ENCODE data around the gene FOXP1. TPM values are rescaled to one million over a fixed set of nuclear protein-coding genes. Genes with fewer than 3 reads are reported as not detected.

FOXP1 gene
- total and polyA plus RNA-seq, 2 of the 8 experiments (the other 6 are each of a cell fraction or from before 2014, with no cell fraction given): 13.9 to 25.4 TPM

DNA sequence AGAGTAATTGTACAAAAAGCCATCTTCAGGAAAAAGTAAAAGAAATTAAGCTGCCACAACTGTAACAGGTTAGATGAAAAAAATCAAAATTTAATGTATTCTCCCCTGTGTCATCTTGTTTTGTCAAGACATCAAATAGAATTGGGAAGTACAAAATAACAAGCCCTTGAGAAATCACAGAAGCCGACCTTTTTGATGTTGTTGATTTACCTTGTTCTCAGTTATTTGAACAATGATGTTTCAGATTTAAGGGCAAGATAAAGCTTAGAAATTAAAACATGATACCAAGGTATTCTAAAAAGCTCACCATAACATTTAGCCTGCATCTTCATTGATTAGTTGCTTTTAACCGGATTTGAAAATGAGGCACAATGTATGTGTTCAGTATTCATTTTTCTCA lies 523.0 kb downstream of the FOXP1 start:
- Histone ChIP-seq H2BK5ac (ENCODE audit: low read depth, low read length) (no peak overlapping the region), H3K79me1 (ENCODE audit: low read depth, low read length) (no peaks in the 10 kb centered on the region; the same call in 1 of the 2 replicates), H3K4me3 (ENCODE audit: extremely low read depth in 1 of 4, insufficient read depth in 2 of 4, low read depth in 3 of 4, low read length in 4 of 4) (no peak overlapping the region), H2BK120ac (replicated peaks; ENCODE audit: low read depth, low read length) (no peak overlapping the region), H3K36me3 (ENCODE audit: control insufficient read depth in 2 of 4, insufficient read depth in 4 of 4, low read length in 3 of 4) (no peaks in the 10 kb centered on the region), H3K4me1 (replicated peaks in 1 of 4; ENCODE audit: control insufficient read depth in 3 of 4, insufficient read depth in 4 of 4, low read length in 3 of 4) (peaks cover 6 to 36% (median 14%) of the 10 kb centered on the region in 4 experiments), H3K14ac (ENCODE audit: insufficient read length) (no peak overlapping the region), H3K18ac (ENCODE audit: extremely low read depth, low read length) (no peak overlapping the region), H4K8ac (ENCODE audit: extremely low read depth, insufficient read depth, low read length) (no peak overlapping the region), H4K5ac (ENCODE audit: insufficient read length, low read depth, low read length) (no peak overlapping the region), H4K20me1 (replicated peaks in 1 of 2; ENCODE audit: control insufficient read depth in 1 of 2, insufficient read depth in 2 of 2, low read length in 2 of 2) (peaks cover 3 to 4% of the 10 kb centered on the region in 2 experiments), H3K56ac (replicated peaks; ENCODE audit: insufficient read length, low read depth, low read length) (no peak overlapping the region), H2BK15ac (ENCODE audit: low read length) (no peak overlapping the region), H3K27me3 (replicated peaks in 1 of 4; ENCODE audit: control insufficient read depth in 3 of 4, extremely low read depth in 1 of 4, insufficient read depth in 3 of 4, low read length in 3 of 4) (peaks cover 0 to 11% (median 4%) of the 10 kb centered on the region in 4 experiments; a peak in 2 of 7 replicates), H4K91ac (replicated peaks; ENCODE audit: insufficient read length, low read length) (no peak overlapping the region), H3K9me3 (ENCODE audit: insufficient read depth in 2 of 2, low read depth in 1 of 2, low read length in 1 of 2) (no peaks in the 10 kb centered on the region), H3K4ac (replicated peaks; ENCODE audit: insufficient read length, low read depth, low read length) (no peak overlapping the region), H2AFZ (ENCODE audit: low read length) (no peak overlapping the region), H2BK20ac (ENCODE audit: low read length) (no peak overlapping the region), H3K23ac (ENCODE audit: insufficient read length) (no peak overlapping the region), H3K27ac (ENCODE audit: low read depth, low read length) (no peak overlapping the region), H3K9ac (replicated peaks in 1 of 4; ENCODE audit: extremely low read depth in 1 of 4, low read depth in 3 of 4, low read length in 3 of 4) (no peak overlapping the region), H3K23me2 (ENCODE audit: low read depth, low read length) (peaks cover 11% of the 10 kb centered on the region), H2AK5ac (ENCODE audit: low read depth, low read length) (no peak overlapping the region), H3K79me2 (ENCODE audit: control insufficient read depth in 1 of 2, insufficient read depth in 2 of 2, low read length in 2 of 2) (peaks cover 0 to 58% of the 10 kb centered on the region in 2 experiments; a peak in 2 of 4 replicates), H3K4me2 (ENCODE audit: insufficient read depth in 1 of 2, low read depth in 2 of 2, low read length in 2 of 2) (no peak overlapping the region), H2BK12ac (ENCODE audit: low read depth, low read length) (no peak overlapping the region)
- ChIA-PET CTCF (ENCODE audit: partially characterized antibody) (interaction anchor here (0.7 to 1.7 kb wide), 6 partner anchors 10 to 529 kb away, joined by 3 to 4 read pairs (median 3); no protein-coding TSS in a partner anchor), POLR2A (ENCODE audit: partially characterized antibody) (interaction anchor here (0.7 to 1.3 kb wide), 3 partner anchors 10 to 211 kb away, joined by 3 to 4 read pairs (median 3); no protein-coding TSS in a partner anchor)
- TF ChIP-seq EGR1 (IDR thresholded peaks at IDR 0.05; ENCODE audit: borderline replicate concordance, low read depth, low read length) (no peak), YY1 (IDR thresholded peaks at IDR 0.05; ENCODE audit: low read depth, low read length) (no peak), RNF2 (IDR thresholded peaks at IDR 0.05; ENCODE audit: borderline replicate concordance, low read depth, low read length, missing control alignments, poor library complexity, severe bottlenecking) (no peak), CREB1 (IDR thresholded peaks at IDR 0.05) (no peak), KDM4A (IDR thresholded peaks at IDR 0.05; ENCODE audit: low read depth, low read length, severe bottlenecking) (no peak)
- 75% methylated on average over 2 of the region's 2 CpGs; no CpG with 5 or more reads in 1 of the 2 experiments for WGBS, 2 experiments (ENCODE audit: extremely low coverage in 1 of 2, insufficient coverage in 1 of 2, insufficient read length in 1 of 2, insufficient replicate concordance in 2 of 2, low coverage in 1 of 2, low lambda C conversion rate in 2 of 2, missing lambda C conversion rate in 1 of 2)
- FAIRE-seq (no peak), DNase-seq (ENCODE audit: low read depth in 1 of 2, low spot score in 2 of 2) (no peak)

Data from H1 (cell line).